Esophagus (tissue), 2 donors: Measurements from ENCODE around the gene PDE3A. TPM values are rescaled to one million over a fixed set of nuclear protein-coding genes. Genes with fewer than 3 reads are reported as not detected.

Source experiments
- H3K27ac ChIP-seq, 2 donors: one replicate each; pipeline ENCODE4 v1.5.1; 2013; ENCODE audit warnings: low read depth in 2 of 2, mild to moderate bottlenecking in 2 of 2, inconsistent platforms in 1 of 2, low read length in 1 of 2, moderate library complexity in 1 of 2
- H3K27me3 ChIP-seq, 2 donors: one replicate each; pipeline ENCODE4 v1.6.1; 2013; ENCODE audit warnings: low read length in 2 of 2, control low read depth in 1 of 2, mild to moderate bottlenecking in 1 of 2; ENCODE audit not compliant: insufficient read depth in 2 of 2, control insufficient read depth in 1 of 2
- H3K36me3 ChIP-seq, 2 donors: one replicate each; pipeline ENCODE4 v1.6.1; 2013; ENCODE audit warnings: low read length in 1 of 2; ENCODE audit not compliant: control insufficient read depth in 2 of 2, insufficient read depth in 2 of 2
- H3K4me1 ChIP-seq, 2 donors: one replicate each; pipeline ENCODE4 v1.6.1; 2013; ENCODE audit warnings: low read length in 1 of 2; ENCODE audit not compliant: control insufficient read depth in 2 of 2, insufficient read depth in 2 of 2
- H3K4me3 ChIP-seq, 2 donors: one replicate each; pipeline ENCODE4 v1.5.1; 2013; ENCODE audit warnings: low read length in 2 of 2, mild to moderate bottlenecking in 2 of 2, low read depth in 1 of 2, moderate library complexity in 1 of 2
- H3K9me3 ChIP-seq, 2 donors: one replicate each; pipeline ENCODE4 v1.6.1; 2013; ENCODE audit warnings: mild to moderate bottlenecking in 2 of 2, low read depth in 1 of 2, low read length in 1 of 2, moderate library complexity in 1 of 2; ENCODE audit not compliant: control insufficient read depth in 2 of 2, insufficient read depth in 1 of 2
- WGBS, 2 donors: extraction: QIAGEN DNeasy Blood & Tissue Kit; methylation state at CpG; one replicate each; pipeline ENCODE4 v1.1.7; 2013; 5-methylcytosine and 5-hydroxymethylcytosine counted together
- polyA plus RNA-seq, 2 donors: library from polyadenylated mRNA; stranded (reverse); fragments of 200-250 nt; gene quantifications; one replicate each; pipeline ENCODE4 v1.2.3, GENCODE V29; 2013
- donor health status: healthy with polysubstance abuse.
- donor health status: Bipolar disorder and iron deficiency.

Gene PDE3A
- polyA plus RNA-seq, 2 donors: 0.53 to 1.0 TPM

GRCh38 chr12:20711846-20712245 is 343.5 kb downstream of the PDE3A start:
- Histone ChIP-seq H3K4me3 (no peak overlapping the region), H3K4me1 (no peaks in the 10 kb centered on the region), H3K27ac (no peak overlapping the region), H3K36me3 (no peaks in the 10 kb centered on the region), H3K9me3 (no peaks in the 10 kb centered on the region), H3K27me3 (no peaks in the 10 kb centered on the region)
- 63 to 64% methylated on average over 3 of the region's 3 CpGs for WGBS, 2 donors

- 56 to 58% methylated on average over 2 of the region's 2 CpGs for WGBS, 2 donors
- Histone ChIP-seq H3K4me3 (no peak overlapping the region), H3K9me3 (no peaks in the 10 kb centered on the region), H3K27ac (no peak overlapping the region), H3K36me3 (no peaks in the 10 kb centered on the region), H3K4me1 (no peaks in the 10 kb centered on the region), H3K27me3 (no peaks in the 10 kb centered on the region)
Measured at GRCh38 chr12:20716037-20716436, 347.7 kb downstream of the PDE3A start.

GRCh38 chr12:20716985-20717384 is 348.6 kb downstream of the PDE3A start:
- 43 to 49% methylated on average over 1 of the region's 1 CpG for WGBS, 2 donors
- no peak overlapping the region for H3K4me3 ChIP-seq

GRCh38 chr12:20718294-20718693 is 350.0 kb downstream of the PDE3A start:
- 76 to 80% methylated on average over 4 of the region's 4 CpGs for WGBS, 2 donors
- no peaks in the 10 kb centered on the region for H3K4me1 ChIP-seq
- H3K9me3 ChIP-seq: no peaks in the 10 kb centered on the region
- no peaks in the 10 kb centered on the region for H3K27me3 ChIP-seq
- H3K27ac ChIP-seq: no peak overlapping the region
- H3K4me3 ChIP-seq: no peak overlapping the region
- H3K36me3 ChIP-seq: no peaks in the 10 kb centered on the region

More at GRCh38 chr12:20716985-20717384, 348.6 kb downstream of the PDE3A start:
- no peaks in the 10 kb centered on the region for H3K4me1 ChIP-seq
- no peaks in the 10 kb centered on the region for H3K36me3 ChIP-seq
- no peaks in the 10 kb centered on the region for H3K9me3 ChIP-seq
- no peaks in the 10 kb centered on the region for H3K27me3 ChIP-seq
- no peak overlapping the region for H3K27ac ChIP-seq

GRCh38 chr12:20722142-20722541 is 353.8 kb downstream of the PDE3A start:
- Histone ChIP-seq H3K4me3 (no peak overlapping the region), H3K27ac (no peak overlapping the region), H3K36me3 (no peaks in the 10 kb centered on the region), H3K4me1 (no peaks in the 10 kb centered on the region), H3K9me3 (no peaks in the 10 kb centered on the region), H3K27me3 (no peaks in the 10 kb centered on the region)
- WGBS, 2 donors: 32 to 36% methylated on average over 1 of the region's 1 CpG

GRCh38 chr12:20731274-20731673 is 362.9 kb downstream of the PDE3A start:
- Histone ChIP-seq H3K9me3 (no peaks in the 10 kb centered on the region), H3K27me3 (no peaks in the 10 kb centered on the region), H3K4me3 (no peak overlapping the region), H3K27ac (no peak overlapping the region), H3K4me1 (no peaks in the 10 kb centered on the region), H3K36me3 (no peaks in the 10 kb centered on the region)
- 73 to 81% methylated on average over 1 of the region's 1 CpG for WGBS, 2 donors
